ENCODE results near the gene PGBD1. TPM values are rescaled to one million over a fixed set of nuclear protein-coding genes. Genes with fewer than 3 reads are reported as not detected.
A peak's percentile ranks its signal among the peaks of the same experiment; 100 is the strongest.

Gene PGBD1
- total and polyA plus RNA-seq, 2 of the 13 experiments (the other 11 are each of a cell fraction or from before 2014, with no cell fraction given): 3.6 to 6.9 TPM

DNA sequence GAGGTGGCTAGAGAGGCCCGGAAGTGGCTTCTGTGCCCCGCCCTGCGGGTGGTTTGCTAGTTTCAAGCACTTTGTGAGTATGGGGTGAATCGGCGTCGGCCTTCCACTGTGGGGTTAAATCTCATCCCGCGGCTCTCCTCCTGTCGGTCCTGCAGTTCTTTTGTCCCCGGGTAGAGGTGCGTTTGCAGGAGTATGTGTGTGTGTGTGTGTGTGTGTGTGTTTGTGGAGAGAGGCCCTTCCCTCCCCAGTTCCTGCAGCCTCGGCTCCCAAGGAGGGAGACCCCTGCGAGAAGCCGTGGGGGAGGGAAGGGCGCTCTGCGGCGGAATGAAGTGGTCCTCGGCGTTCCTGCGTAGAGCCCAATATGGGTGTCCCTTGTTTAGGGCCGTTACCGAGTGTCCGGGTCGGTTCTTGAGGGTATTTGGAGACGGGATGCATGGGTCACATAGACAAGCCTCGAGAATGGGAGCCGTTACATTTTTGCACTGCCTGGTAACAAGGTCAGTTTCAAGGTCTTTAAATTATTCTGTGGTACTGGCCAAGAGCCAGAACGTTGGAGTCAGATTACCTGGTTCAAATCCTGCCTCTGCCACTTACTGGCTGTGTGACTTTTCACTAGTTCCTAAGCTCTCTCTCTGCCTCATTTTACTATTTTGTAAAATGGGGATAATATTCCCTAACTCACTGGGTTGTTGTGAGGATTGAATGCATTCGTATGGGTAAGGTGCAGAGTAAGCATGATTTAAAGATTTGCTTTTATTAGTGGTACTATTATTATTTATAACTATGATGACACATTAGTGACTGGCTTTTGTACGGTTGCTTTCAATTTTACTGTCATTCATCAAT, 68.7 kb downstream of the PGBD1 start, which contains the start of gene ZKSCAN3 (continued):
- TF ChIP-seq THAP9 (CRISPR knock-in tag; IDR thresholded peaks at IDR 0.05; ENCODE audit: borderline replicate concordance) (peak; percentile 90), ZNF550 (CRISPR knock-in tag; IDR thresholded peaks at IDR 0.05; ENCODE audit: borderline replicate concordance) (peak; percentile 97), ZNF160 (CRISPR knock-in tag; IDR thresholded peaks at IDR 0.05) (no peak; the same call in 1 of the 2 replicates), HMG20B (CRISPR knock-in tag; conservative IDR thresholded peaks at IDR 0.05) (no peak; the same call in 1 of the 2 replicates), ZNF749 (CRISPR knock-in tag; IDR thresholded peaks at IDR 0.05; ENCODE audit: borderline replicate concordance) (no peak; the same call in 1 of the 2 replicates), MZF1 (CRISPR knock-in tag; IDR thresholded peaks at IDR 0.05; ENCODE audit: borderline replicate concordance) (no peak), ZNF326 (CRISPR knock-in tag; IDR thresholded peaks at IDR 0.05; ENCODE audit: borderline replicate concordance) (no peak), HOXA9 (CRISPR knock-in tag; IDR thresholded peaks at IDR 0.05; ENCODE audit: borderline replicate concordance) (peak; percentile 89), ATM (IDR thresholded peaks at IDR 0.05; ENCODE audit: borderline replicate concordance) (no peak), HDAC2 (CRISPR knock-in tag; IDR thresholded peaks at IDR 0.05) (peak; percentile 66; the same call in 1 of the 2 replicates), THRA (CRISPR knock-in tag; IDR thresholded peaks at IDR 0.05; ENCODE audit: borderline replicate concordance) (peak; percentile 63; the same call in 1 of the 2 replicates), SSRP1 (CRISPR knock-in tag; IDR thresholded peaks at IDR 0.05) (no peak), NCOA1 (CRISPR knock-in tag; IDR thresholded peaks at IDR 0.05) (no peak), FOXJ3 (CRISPR knock-in tag; IDR thresholded peaks at IDR 0.05; ENCODE audit: borderline replicate concordance) (no peak; the same call in 1 of the 2 replicates), HNRNPUL1 (IDR thresholded peaks at IDR 0.05; ENCODE audit: low read depth, low read length) (no peak), ETS1 (CRISPR knock-in tag; IDR thresholded peaks at IDR 0.05) (no peak), LRRFIP1 (CRISPR knock-in tag; conservative IDR thresholded peaks at IDR 0.05) (no peak)
- TF ChIP-seq, protein P1, sequence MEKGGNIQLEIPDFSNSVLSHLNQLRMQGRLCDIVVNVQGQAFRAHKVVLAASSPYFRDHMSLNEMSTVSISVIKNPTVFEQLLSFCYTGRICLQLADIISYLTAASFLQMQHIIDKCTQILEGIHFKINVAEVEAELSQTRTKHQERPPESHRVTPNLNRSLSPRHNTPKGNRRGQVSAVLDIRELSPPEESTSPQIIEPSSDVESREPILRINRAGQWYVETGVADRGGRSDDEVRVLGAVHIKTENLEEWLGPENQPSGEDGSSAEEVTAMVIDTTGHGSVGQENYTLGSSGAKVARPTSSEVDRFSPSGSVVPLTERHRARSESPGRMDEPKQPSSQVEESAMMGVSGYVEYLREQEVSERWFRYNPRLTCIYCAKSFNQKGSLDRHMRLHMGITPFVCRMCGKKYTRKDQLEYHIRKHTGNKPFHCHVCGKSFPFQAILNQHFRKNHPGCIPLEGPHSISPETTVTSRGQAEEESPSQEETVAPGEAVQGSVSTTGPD (CRISPR knock-in tag; IDR thresholded peaks at IDR 0.05): no peak; the same call in 1 of the 2 replicates

All from HepG2 (cell line).